Lower lobe of right lung (tissue), 2 donors: ENCODE data around the gene RTN4RL1. TPM values are rescaled to one million over a fixed set of nuclear protein-coding genes. Genes with fewer than 3 reads are reported as not detected.
A peak's percentile ranks its signal among the peaks of the same experiment; 100 is the strongest.

ENCODE experiments used
- ATAC-seq, 2 donors: fragments of 200-7000 bp; cut with Tn5 transposase; one replicate each; pipeline ENCODE4 v1.9.1; 2020 to 2022; ENCODE audit warnings: mild to moderate bottlenecking in 2 of 2, moderate library complexity in 2 of 2
- DNase-seq: peaks from one replicate; pipeline ENCODE4 v3.0.0-alpha.2; 2020
- H3K27ac ChIP-seq: fragments of 200-600 bp; one replicate; pipeline ENCODE4 v1.8.0; 2022
- H3K27me3 ChIP-seq: fragments of 200-600 bp; one replicate; pipeline ENCODE4 v1.8.0; 2022; ENCODE audit warnings: low read depth
- H3K36me3 ChIP-seq: fragments of 200-600 bp; one replicate; pipeline ENCODE4 v1.8.0; 2022; ENCODE audit warnings: mild to moderate bottlenecking
- H3K4me1 ChIP-seq: fragments of 200-600 bp; one replicate; pipeline ENCODE4 v1.8.0; 2022
- H3K4me3 ChIP-seq: fragments of 200-600 bp; one replicate; pipeline ENCODE4 v1.8.0; 2022; ENCODE audit warnings: mild to moderate bottlenecking
- H3K9me3 ChIP-seq: fragments of 200-600 bp; one replicate; pipeline ENCODE4 v1.8.0; 2022
- CTCF ChIP-seq: fragments of 200-600 bp; IDR thresholded peaks from one replicate; pipeline ENCODE4 v1.8.0; 2022; ENCODE audit warnings: antibody characterized with exemption, mild to moderate bottlenecking
- intact Hi-C: fragments of 100-400 bp; cut with DNase I; formaldehyde crosslinking; loops from one replicate; pipeline ENCODE4 v1.11.0; 2022
- total RNA-seq: library from RNA; stranded (reverse); fragmentation: NEBNext Ultra II Directional; extraction: Animal tissue kit (Norgen Biotek cat#: 25700); gene quantifications from one replicate; pipeline ENCODE4 v1.2.1, GENCODE V29; 2021
- donor health status: DM: no; HTN: yes; CAD: no; lungs with severe emphysema.

RTN4RL1 gene
- total RNA-seq, 1 donor from 2014 or later, result 5.8 TPM

GRCh38 chr17:2034157-2034556, 9.0 kb upstream of the RTN4RL1 start:
- peaks cover 19% of the 10 kb centered on the region for H3K4me1 ChIP-seq
- H3K9me3 ChIP-seq, result no peaks in the 10 kb centered on the region
- ATAC-seq, result no peak
- peaks cover 7% of the 10 kb centered on the region for H3K27me3 ChIP-seq
- intact Hi-C loops, result no loop called here
- no peak overlapping the region for H3K4me3 ChIP-seq
- DNase-seq, result no peak
- H3K36me3 ChIP-seq, result peaks cover 44% of the 10 kb centered on the region
- H3K27ac ChIP-seq, result no peak overlapping the region
- TF ChIP-seq CTCF, result no peak

- no peak for DNase-seq
- H3K36me3 ChIP-seq, result peaks cover 36% of the 10 kb centered on the region
- no peak for ATAC-seq
- no peak for TF ChIP-seq CTCF
- no peak overlapping the region for H3K4me3 ChIP-seq
- intact Hi-C loops, result no loop called here
- no peak overlapping the region for H3K27ac ChIP-seq
- peaks cover 19% of the 10 kb centered on the region for H3K4me1 ChIP-seq
- H3K9me3 ChIP-seq, result no peaks in the 10 kb centered on the region
- H3K27me3 ChIP-seq, result peaks cover 17% of the 10 kb centered on the region
Observed at GRCh38 chr17:2033153-2033552, 8.0 kb upstream of the RTN4RL1 start.

- Histone ChIP-seq H3K36me3 (peaks cover 14% of the 10 kb centered on the region), H3K9me3 (no peaks in the 10 kb centered on the region), H3K4me1 (peaks cover 26% of the 10 kb centered on the region), H3K4me3 (peak overlapping the region; percentile 96), H3K27me3 (peaks cover 38% of the 10 kb centered on the region), H3K27ac (peak overlapping the region; percentile 49)
- DNase-seq (no peak), ATAC-seq (no peak)
- intact Hi-C loops, result no loop called here
- peak; percentile 36 for TF ChIP-seq CTCF
Observed at GRCh38 chr17:2030779-2031163, 5.6 kb upstream of the RTN4RL1 start.

- peak; percentile 91 for DNase-seq
Observed at GRCh38 chr17:2029911-2030778, 5.0 kb upstream of the RTN4RL1 start, which contains the start of gene DPH1. Gene DPH1, plus strand, starts transcription at chr17:2030153. Its CDS starts 17 bp downstream, at chr17:2030170.

GRCh38 chr17:2028737-2029136, 3.6 kb upstream of the RTN4RL1 start:
- Histone ChIP-seq H3K36me3 (peaks cover 5% of the 10 kb centered on the region), H3K27me3 (peaks cover 57% of the 10 kb centered on the region), H3K27ac (no peak overlapping the region), H3K4me3 (no peak overlapping the region), H3K4me1 (peaks cover 46% of the 10 kb centered on the region), H3K9me3 (no peaks in the 10 kb centered on the region)
- TF ChIP-seq CTCF, result no peak
- ATAC-seq (no peak), DNase-seq (no peak)
- intact Hi-C loops, result no loop called here

More at GRCh38 chr17:2029911-2030778, 5.0 kb upstream of the RTN4RL1 start, which contains the start of gene DPH1:
- TF ChIP-seq CTCF, result no peak
- peak within 1 kb of the TSS; percentile 96 for H3K4me3 ChIP-seq
- H3K36me3 ChIP-seq, result peaks cover 10% of the 10 kb centered on the region
- peak; percentile 93 to 94 for ATAC-seq
- H3K27ac ChIP-seq, result peak within 1 kb of the TSS; percentile 49
- H3K4me1 ChIP-seq, result peaks cover 32% of the 10 kb centered on the region
- intact Hi-C loops, result no loop called here
- H3K27me3 ChIP-seq, result peaks cover 43% of the 10 kb centered on the region
- no peaks in the 10 kb centered on the region for H3K9me3 ChIP-seq
